GM18502 (cell line): ENCODE results near the gene TTYH3.
A peak's percentile ranks its signal among the peaks of the same experiment; 100 is the strongest.
"Not testable (repeated sequence)": the region's sequence is repeated elsewhere in the genome, so short reads cannot be mapped to it uniquely, and the experiment has no call there.

Experiments
- ATAC-seq: cut with Tn5 transposase; IDR thresholded peaks from one replicate; pipeline ENCODE4 v1.9.1; 2021; ENCODE audit warnings: mild to moderate bottlenecking; ENCODE audit not compliant: unreplicated experiment, poor library complexity

TTYH3 gene

GRCh38 chr7:2660359-2661095 lies 28.7 kb downstream of the TTYH3 start:
- no peak for ATAC-seq

DNA sequence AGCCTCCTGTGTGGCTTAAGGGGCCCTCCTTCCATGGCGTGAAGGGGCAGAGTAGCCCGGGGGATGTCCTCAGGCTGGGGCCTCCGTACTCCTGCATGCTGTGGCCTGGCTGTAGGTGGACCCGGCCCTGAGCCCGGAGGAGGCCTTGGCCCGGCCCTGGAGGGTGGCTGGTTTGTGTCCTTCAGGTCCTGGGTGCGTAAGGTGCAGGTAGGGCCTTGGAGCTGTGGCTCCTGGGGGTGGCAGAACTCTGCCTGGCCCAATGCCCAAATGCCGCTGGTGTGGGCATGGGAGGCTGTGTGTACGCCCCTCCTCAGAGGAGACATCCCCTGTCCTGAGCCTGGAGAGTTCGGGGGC lies 29.3 kb downstream of the TTYH3 start:
- no peak for ATAC-seq

GRCh38 chr7:2661602-2662272 lies 30.0 kb downstream of the TTYH3 start:
- ATAC-seq = no peak

DNA sequence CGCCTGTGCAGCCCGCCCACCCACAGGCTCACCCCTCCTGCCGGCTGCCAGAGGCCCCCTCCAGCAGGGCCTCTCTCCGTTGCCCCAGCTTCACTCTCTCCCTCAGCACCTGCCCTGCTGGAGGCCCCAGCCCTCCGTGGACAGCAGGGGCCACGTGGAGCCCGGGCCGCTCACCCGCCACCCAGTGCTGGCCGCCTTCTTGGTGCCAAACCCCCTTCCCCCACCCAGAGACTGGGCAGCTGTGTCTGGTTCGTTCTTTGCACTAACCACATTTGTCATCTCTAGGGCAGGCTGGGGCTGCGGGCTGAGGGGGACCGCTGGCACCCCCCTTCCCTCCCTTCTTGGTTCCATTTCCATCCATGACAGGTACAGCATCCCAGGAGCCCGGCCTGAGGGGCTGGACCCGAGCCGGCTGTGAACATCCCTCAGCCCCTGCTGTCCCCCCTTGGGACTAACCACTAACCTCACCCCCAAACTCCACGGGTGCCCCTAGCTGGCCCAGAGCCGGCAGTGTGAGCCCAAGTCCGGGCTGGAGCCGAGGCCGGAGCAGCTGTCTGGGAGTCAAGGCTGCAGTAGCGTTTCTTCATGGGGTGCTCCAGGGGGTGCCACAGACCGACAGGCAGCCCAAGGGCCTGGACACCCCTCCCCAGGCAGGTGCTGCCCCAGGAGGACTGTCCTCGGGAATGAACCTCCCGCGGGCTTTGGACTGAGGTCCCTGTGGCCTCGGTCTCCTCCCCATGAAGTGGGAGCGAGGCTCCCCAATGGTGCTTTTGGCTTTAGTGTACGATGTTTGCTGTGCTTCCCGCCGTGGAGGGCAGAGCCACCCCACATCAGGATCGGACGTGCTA lies 30.7 kb downstream of the TTYH3 start:
- ATAC-seq = no peak

DNA sequence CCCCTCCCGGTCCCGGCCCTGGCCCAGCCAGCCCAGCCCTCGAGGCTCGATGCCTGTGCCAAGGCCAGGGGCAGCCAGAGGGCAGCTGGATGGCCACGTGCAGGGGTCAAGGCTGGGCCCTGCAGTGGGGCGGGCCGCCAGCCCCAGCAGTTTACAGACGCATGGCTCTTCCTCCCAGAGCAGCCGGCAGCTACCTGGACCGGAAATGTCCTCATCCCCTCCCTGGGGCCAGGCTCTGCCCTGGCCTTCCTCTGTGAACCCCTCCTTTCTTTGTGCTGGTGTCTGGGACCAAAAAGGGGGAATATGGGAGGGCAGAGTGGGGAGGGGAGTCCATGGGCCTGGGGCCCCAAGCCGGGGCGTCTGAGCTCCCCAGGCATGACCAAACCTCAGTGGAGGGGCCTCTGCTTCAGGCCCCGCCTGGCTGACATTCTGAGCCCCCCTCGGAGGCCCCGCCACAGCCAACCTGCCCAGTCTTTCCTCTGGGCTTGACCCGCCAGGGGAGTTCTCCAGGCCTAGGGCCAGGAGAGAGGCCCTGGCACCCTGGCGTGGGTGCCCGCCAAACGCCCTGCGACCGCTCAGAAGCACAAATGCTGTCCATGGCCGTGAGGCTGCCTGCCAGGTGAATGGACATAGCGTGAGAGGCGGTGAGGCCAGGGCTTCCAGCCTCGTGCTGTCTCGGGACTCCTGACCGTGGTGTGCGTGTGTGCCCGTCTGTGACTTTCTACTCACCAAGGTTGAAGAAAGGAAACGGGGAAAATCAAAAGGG lies 31.5 kb downstream of the TTYH3 start:
- ATAC-seq = no peak

DNA sequence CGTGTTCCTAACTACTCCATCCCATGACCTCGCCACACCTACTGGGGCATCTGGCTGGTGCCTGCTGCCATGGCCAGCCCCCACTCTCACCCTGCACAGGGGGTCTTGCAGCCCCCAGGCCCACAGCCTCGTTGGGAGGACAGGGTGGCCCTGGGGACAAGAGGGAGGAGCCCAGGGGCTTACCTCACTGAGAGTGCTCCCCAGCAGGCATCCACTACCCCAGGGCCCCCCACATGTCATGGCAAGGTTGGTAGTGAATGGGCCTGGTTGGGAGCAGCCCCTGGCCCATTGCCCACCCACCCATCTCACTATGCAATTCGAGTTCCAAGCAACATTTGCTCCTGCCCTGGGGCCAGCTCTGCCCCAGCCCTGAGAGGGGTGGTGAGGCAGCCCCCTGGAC lies 32.2 kb downstream of the TTYH3 start:
- ATAC-seq = no peak

GRCh38 chr7:2665359-2665791 lies 33.6 kb downstream of the TTYH3 start:
- ATAC-seq = no peak

GRCh38 chr7:2666155-2666554 lies 34.4 kb downstream of the TTYH3 start:
- no peak for ATAC-seq

- ATAC-seq = no peak
Measured at GRCh38 chr7:2666588-2667250, 34.9 kb downstream of the TTYH3 start.

DNA sequence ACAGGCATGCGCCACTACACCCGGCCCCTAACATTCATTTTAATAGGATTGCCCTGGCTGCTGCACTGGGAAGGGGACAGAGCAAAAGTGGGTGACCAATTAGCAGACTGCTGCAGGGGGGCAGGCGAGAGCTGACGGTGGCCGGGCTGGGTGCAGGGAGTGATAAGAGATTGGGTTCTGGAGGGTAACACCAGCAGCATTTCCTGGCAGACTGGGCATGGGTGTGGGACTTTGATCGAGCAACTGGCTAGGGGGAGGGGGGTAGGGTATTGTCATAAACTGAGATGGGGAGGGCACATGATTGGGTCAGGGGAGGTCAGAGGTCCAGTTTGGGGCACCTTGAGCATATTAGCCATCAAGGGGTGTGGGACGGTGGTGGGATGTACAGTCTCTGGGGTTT lies 36.1 kb downstream of the TTYH3 start:
- no peak for ATAC-seq

DNA sequence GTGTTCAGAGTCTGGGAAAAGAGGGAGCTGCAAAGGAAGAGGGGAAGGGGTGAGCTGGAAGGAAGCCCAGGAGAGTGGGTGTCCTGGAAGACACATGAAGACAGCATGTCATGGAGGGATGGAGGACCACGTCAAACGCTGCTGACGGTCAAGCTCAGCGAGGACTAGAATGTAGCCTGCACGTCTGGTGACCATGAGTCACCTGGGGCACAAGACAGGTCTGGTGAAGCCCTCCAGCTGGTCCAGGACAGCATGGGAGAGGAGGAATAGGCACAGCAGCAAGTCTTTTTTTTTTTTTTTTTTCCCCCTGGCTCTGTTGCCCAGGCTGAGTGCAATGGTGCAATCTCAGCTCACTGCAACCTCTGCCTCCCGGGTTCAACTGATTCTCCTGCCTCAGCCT lies 36.6 kb downstream of the TTYH3 start:
- ATAC-seq = no peak

GRCh38 chr7:2670171-2670570 lies 38.4 kb downstream of the TTYH3 start:
- no peak for ATAC-seq

DNA sequence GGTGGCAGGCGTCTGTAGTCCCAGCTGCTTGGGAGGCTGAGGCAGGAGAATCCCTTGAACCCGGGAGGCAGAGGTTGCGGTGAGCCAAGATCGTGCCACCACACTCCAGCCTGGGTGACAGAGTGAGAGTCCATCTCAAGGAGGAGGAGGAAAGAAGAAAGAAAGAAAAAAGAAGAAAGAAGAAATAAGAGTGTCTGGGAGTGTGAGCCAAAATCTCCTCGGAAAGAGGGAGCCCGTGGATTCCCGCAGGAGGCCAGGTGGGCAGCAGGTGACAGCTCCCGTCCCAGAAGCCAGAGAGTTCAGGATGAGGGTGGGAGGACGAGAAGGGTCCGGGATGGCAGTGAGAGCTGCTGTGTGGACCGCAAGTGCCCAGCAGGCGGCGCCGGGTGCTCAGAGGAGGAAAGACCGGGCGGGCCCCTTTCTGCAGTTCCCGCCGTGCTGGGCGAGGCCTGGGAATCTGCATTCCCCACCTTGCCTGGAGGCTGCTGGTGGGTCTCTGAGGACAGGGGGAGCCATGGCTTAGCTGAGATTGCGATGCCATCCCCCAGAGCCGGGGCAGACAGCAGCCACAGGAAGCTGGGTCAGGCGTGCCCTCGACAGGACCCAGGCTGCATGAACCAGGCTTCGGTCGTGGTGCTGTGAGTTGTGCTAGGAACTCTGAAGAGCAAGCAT lies 39.1 kb downstream of the TTYH3 start:
- peak; percentile 80 for ATAC-seq

DNA sequence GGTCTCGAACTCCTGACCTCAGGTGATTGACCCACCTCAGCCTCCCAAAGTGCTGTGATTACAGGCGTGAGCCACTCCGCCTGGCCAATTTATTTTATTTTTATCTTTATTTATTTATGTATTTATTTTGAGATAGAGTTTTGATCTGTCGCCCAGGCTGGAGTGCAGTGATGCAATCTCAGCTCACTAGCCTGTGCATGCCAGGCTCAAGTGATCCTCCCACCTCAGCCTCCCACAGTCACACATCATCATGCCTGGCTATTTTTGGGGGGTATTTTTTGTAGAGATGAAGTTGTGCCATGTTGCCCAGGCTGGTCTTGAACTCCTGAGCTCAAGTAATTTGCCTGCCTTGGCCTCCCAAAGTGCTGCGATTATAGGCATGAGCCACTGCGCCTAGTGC lies 41.4 kb downstream of the TTYH3 start:
- ATAC-seq = not testable (repeated sequence)

DNA sequence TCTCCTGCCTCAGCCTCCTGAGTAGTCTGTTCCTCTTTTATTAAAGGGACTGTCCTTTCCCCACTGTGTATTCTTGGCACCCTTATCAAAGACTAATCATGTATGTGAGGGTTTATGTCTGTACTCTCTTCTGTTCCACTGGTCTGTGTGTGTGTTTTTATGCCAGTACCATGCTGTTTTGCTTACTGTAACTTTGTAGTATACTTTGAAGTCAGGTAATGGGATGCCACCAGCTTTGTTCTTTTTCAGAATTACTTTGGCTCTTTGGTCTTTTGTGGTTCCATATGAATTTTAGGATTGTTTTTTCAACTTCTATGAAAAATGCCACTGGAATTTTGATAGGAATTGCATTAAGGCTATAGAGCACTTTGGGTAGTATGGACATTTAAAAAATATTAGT lies 42.1 kb downstream of the TTYH3 start:
- no peak for ATAC-seq

GRCh38 chr7:2675256-2675764 lies 43.5 kb downstream of the TTYH3 start:
- no peak for ATAC-seq

GRCh38 chr7:2676576-2676975 lies 44.8 kb downstream of the TTYH3 start:
- not testable (repeated sequence) for ATAC-seq

GRCh38 chr7:2678454-2678853 lies 46.7 kb downstream of the TTYH3 start:
- ATAC-seq = not testable (repeated sequence)
